T-cell (primary cell): ENCODE results near the gene TFF2. TPM values are rescaled to one million over a fixed set of nuclear protein-coding genes. Genes with fewer than 3 reads are reported as not detected.

Experiments used
- ATAC-seq, 4 experiments: fragments of 200-7000 bp in 3 of 4; fragments of 150-1000 bp in 1 of 4; cut with Tn5 transposase; replicated peaks in 1 of 4; 1 replicate in 3 of 4; 2 replicates in 1 of 4; pipeline ENCODE4 v1.10.0; 2021; ENCODE audit warnings: moderate library complexity in 3 of 4, mild to moderate bottlenecking in 2 of 4, moderate number of reproducible peaks in 1 of 4
- CTCF ChIA-PET, 2 donors: fragments of 300-600 bp; sonication (Branson Sonifier 250); formaldehyde crosslinking; loops; one replicate each; lab custom pipeline; 2022; ENCODE audit warnings: antibody characterized with exemption in 2 of 2; lab: Charles Lee
- POLR2A ChIA-PET, 2 donors: fragments of 300-600 bp; sonication (Branson Sonifier 250); formaldehyde crosslinking; loops; one replicate each; lab custom pipeline; 2022; ENCODE audit warnings: antibody characterized with exemption in 2 of 2; lab: Charles Lee
- DNase-seq, 35 experiments: peaks; one replicate each; pipeline versions ENCODE4 v3.0.0 to v3.0.0-alpha.2; 2013 to 2023
- H3K27ac ChIP-seq: one replicate; pipeline ENCODE4 v1.5.1; 2013; ENCODE audit warnings: low read length
- H3K27me3 ChIP-seq, 2 experiments: replicated peaks in 1 of 2; 1 replicate in 1 of 2; 2 replicates in 1 of 2; pipeline versions ENCODE4 v1.6.1 to v1.7.0; 2013; ENCODE audit warnings: low read length in 1 of 2, mixed read lengths in 1 of 2; ENCODE audit not compliant: control insufficient read depth in 2 of 2, insufficient read depth in 2 of 2; ENCODE audit errors: extremely low read depth in 1 of 2
- H3K36me3 ChIP-seq, 2 donors: 1 replicate in 1 of 2; 2 replicates in 1 of 2; pipeline versions ENCODE4 v1.6.1 to v1.7.0; 2013; ENCODE audit warnings: low read length in 1 of 2; ENCODE audit not compliant: control insufficient read depth in 2 of 2, insufficient read depth in 1 of 2; ENCODE audit errors: extremely low read depth in 1 of 2
- H3K4me1 ChIP-seq, 2 experiments: 1 replicate in 1 of 2; 2 replicates in 1 of 2; pipeline versions ENCODE4 v1.6.1 to v1.7.0; 2013; ENCODE audit warnings: low read length in 2 of 2, mixed read lengths in 1 of 2; ENCODE audit not compliant: insufficient read depth in 2 of 2, control insufficient read depth in 1 of 2; ENCODE audit errors: extremely low read depth in 1 of 2
- H3K4me3 ChIP-seq, 2 donors: 1 replicate in 1 of 2; 2 replicates in 1 of 2; pipeline versions ENCODE4 v1.5.1 to v1.7.0; 2013; ENCODE audit warnings: mild to moderate bottlenecking in 2 of 2, low read length in 1 of 2, moderate library complexity in 1 of 2; ENCODE audit not compliant: control insufficient read depth in 1 of 2; ENCODE audit errors: extremely low read depth in 1 of 2
- H3K9me3 ChIP-seq: 2 replicates; pipeline ENCODE4 v1.7.0; 2013
- H3K27ac Mint-ChIP-seq, 2 donors: one replicate each; pipeline ENCODE4 v1.8.0; 2020 to 2021; ENCODE audit warnings: mild to moderate bottlenecking in 2 of 2, mixed read lengths in 2 of 2
- H3K27me3 Mint-ChIP-seq, 2 donors: one replicate each; pipeline ENCODE4 v1.8.0; 2021 to 2022; ENCODE audit warnings: mixed read lengths in 2 of 2
- H3K36me3 Mint-ChIP-seq: one replicate; pipeline ENCODE4 v1.8.0; 2021; ENCODE audit warnings: mixed read lengths
- H3K4me1 Mint-ChIP-seq, 3 donors: one replicate each; pipeline ENCODE4 v1.8.0; 2020 to 2022; ENCODE audit warnings: mixed read lengths in 3 of 3, mild to moderate bottlenecking in 1 of 3
- H3K4me3 Mint-ChIP-seq, 3 donors: one replicate each; pipeline ENCODE4 v1.8.0; 2020 to 2022; ENCODE audit warnings: mild to moderate bottlenecking in 3 of 3, mixed read lengths in 3 of 3, moderate library complexity in 3 of 3
- H3K9me3 Mint-ChIP-seq, 3 donors: one replicate each; pipeline ENCODE4 v1.8.0; 2020 to 2022; ENCODE audit warnings: mixed read lengths in 3 of 3
- WGBS: methylation state at CpG from one replicate; pipeline ENCODE4 v1.1.5; 2013; ENCODE audit warnings: missing lambda C conversion rate; ENCODE audit not compliant: insufficient coverage; 5-methylcytosine and 5-hydroxymethylcytosine counted together
- total RNA-seq, 35 experiments: library from RNA in 6 of 35; stranded (reverse) in 6 of 35; fragments of 120-200 nt in 1 of 35; gene quantifications; one replicate each; pipeline versions ENCODE4 v1.2.1 to v1.2.4 and lab custom pipeline; 2013 to 2026

The TFF2 gene
- total RNA-seq, 5 donors from 2014 or later (not counting 1 experiment from before 2014, with no cell fraction given), result 0.38 TPM; not detected in 4

DNA sequence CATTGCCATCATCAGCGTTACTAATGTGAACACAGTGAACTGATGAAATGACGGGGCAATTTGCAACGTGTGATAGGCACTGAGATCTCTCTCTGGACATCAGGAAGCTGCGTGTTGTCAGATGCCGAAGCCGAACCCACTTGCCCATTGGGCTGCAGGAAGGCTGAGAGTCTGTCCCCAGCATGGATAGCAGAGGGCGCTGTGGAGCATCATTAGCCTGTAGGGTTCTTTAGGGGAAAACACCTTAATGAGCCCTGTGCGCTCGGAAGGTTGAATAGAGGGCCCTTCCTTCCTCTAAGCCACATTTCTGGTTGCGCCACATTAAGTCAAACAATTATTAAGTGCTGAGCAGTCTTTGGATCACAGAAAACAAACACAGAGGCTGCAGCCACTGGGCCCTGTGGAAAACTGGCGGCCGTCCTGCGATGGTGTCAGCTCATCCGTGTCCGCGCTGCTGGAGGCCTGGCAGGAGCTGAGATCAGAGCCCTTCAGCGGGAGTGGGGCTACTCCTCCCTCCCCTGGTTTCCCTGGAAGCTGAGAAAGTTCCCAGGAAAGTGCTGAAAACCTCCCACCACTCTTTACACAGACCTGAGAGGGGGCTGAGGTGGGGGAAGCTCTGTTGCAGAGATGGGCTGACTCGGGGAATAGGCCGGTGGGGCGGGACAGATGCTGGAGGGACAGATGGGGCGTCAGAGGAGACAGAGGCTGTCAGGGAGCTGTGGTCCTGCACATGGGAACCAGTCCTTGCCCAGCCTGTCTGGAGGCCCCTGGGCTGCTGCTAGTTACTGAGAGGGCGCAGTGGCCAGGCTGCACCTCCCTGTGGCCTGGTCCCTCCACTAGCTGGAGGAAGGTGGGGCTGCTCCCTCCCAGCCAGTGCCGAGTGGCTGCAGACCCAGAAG, 12.7 kb downstream of the TFF2 start:
- 58% methylated on average over 22 of the region's 23 CpGs for WGBS
- Mint-ChIP-seq H3K9me3 (no peaks in the 10 kb centered on the region), H3K27ac (peak overlapping the region; percentile 52), H3K36me3 (no peaks in the 10 kb centered on the region), H3K4me3 (peak overlapping the region in 2 of 3 donors; percentile 32 to 37), H3K4me1 (peaks cover 8 to 14% (median 10%) of the 10 kb centered on the region in 3 donors), H3K27me3 (peaks cover 0 to 2% of the 10 kb centered on the region in 2 donors)
- ATAC-seq, result peak; percentile 98 to 100 (median 99)
- CTCF ChIA-PET, result interaction anchor here (1.2 to 2.0 kb wide), 5 partner anchors 66 to 112 kb away, joined by 3 to 6 read pairs (median 4); partner anchors contain the start of gene UBASH3A (in 2 of the 2)
- no peak overlapping the region for H3K4me3 ChIP-seq
- peak; percentile 64 to 93 (median 82) for DNase-seq
- H3K36me3 ChIP-seq, result no peaks in the 10 kb centered on the region
- POLR2A ChIA-PET, result no interaction called here
- H3K27me3 ChIP-seq, result peaks cover 0 to 4% of the 10 kb centered on the region in 2 experiments
- H3K27ac ChIP-seq, result no peak overlapping the region
- no peaks in the 10 kb centered on the region for H3K9me3 ChIP-seq
- peaks cover 3 to 10% of the 10 kb centered on the region in 2 experiments for H3K4me1 ChIP-seq

DNA sequence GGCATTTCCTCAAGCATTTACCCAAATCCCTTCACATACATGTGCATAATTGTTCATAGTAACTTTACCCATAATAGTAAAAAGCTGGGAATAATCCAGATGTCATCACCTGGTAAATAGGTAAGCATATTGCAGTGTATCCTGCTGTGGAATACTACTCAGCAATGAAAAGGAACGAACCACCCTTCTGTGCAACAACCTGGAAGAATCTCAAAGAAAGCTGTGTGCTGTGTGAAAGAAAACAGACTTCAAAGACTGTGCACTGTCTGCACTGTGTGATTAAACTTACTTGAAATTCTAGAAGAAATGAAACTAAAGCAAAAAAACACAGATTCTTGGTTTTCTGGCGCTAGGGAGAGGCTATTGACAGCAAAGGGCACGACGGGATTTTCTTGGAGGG, 13.5 kb downstream of the TFF2 start:
- H3K36me3 ChIP-seq, result no peaks in the 10 kb centered on the region
- no peak for DNase-seq
- H3K4me3 Mint-ChIP-seq, result peak overlapping the region in 1 of 3 donors; percentile 32
- H3K36me3 Mint-ChIP-seq, result no peaks in the 10 kb centered on the region
- no peak overlapping the region for H3K27ac Mint-ChIP-seq
- peaks cover 0 to 5% (median 0%) of the 10 kb centered on the region in 3 donors for H3K9me3 Mint-ChIP-seq
- ATAC-seq, result no peak
- no peaks in the 10 kb centered on the region for H3K9me3 ChIP-seq
- H3K4me3 ChIP-seq, result no peak overlapping the region
- ChIA-PET CTCF (interaction anchor here (1.3 to 2.0 kb wide), 3 partner anchors 67 to 113 kb away, joined by 4 to 6 read pairs (median 4); partner anchors contain the start of gene UBASH3A (in 1 of the 2)), POLR2A (no interaction called here)
- H3K27me3 ChIP-seq, result peaks cover 0 to 10% of the 10 kb centered on the region in 2 experiments
- no CpG with 5 or more reads among the region's 4 CpGs for WGBS
- H3K27me3 Mint-ChIP-seq, result peaks cover 0 to 2% of the 10 kb centered on the region in 2 donors
- H3K4me1 ChIP-seq, result peaks cover 3 to 10% of the 10 kb centered on the region in 2 experiments
- peaks cover 8 to 14% (median 10%) of the 10 kb centered on the region in 3 donors for H3K4me1 Mint-ChIP-seq
- no peak overlapping the region for H3K27ac ChIP-seq

DNA sequence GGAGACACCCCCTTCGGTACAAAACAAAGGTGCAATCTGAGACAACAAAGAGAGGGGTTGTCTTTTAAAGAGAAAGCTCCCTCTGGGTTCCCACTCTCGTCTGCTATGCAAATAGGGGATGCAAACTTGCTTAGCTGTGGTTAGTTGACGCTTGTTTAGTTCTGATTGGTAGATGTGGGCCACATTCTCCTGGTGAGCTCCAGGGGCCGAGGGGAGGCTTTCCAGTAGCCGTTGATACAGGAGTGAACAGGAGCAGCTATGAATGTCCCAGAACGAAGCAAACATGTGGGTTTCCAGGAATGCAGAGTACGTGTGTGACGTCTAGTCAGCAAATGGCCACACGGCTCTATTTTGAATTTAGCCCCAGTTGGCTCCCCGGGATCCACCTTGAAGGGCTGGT, 14.7 kb downstream of the TFF2 start:
- ATAC-seq, result no peak
- no peaks in the 10 kb centered on the region for H3K36me3 ChIP-seq
- CTCF ChIA-PET, result interaction anchor here in 1 of 2 donors (0.6 to 0.8 kb wide), 2 partner anchors 191 to 1274 kb away, joined by 3 read pairs; no protein-coding TSS in a partner anchor

DNA sequence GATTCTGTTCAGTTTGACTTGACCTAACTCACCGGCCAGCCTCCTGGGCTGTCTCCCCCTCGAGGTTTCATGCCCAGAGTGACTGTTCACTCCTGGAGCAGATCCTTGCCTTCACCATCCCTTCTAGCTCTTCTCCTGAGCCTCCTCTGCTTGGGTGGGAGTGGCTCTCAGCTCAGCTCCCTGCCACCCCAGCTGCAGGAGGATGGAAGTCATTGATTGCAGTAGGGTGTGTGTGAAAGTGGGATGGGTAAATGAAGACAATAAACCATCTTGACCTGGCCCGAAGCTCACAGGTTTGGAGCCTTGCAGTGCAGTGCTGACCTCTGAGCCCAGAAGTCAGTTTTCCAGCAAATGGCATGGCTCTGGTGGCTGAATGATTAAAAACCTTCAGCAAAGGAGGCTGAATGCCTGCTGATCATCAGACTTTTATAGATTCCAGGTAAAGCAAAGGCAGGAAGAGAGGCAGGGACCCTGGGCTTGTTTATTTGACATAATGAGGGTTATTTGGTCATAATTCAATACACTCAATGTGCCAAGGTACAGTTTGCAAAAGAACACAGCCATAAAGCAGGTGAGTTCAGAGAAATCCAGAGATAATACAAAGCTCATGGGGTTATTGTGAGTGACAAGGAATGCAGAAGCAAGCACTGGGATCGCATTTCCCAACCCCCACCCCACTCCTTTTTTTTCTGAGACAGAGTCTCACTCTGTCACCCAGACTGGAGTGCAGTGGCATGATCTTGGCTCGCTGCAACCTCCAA, 18.1 kb downstream of the TFF2 start:
- DNase-seq (no peak), ATAC-seq (no peak)
- Mint-ChIP-seq H3K4me1 (peaks cover 3% of the 10 kb centered on the region in 3 donors), H3K27ac (no peak overlapping the region), H3K9me3 (peaks cover 7 to 23% (median 10%) of the 10 kb centered on the region in 3 donors), H3K36me3 (peaks cover 10% of the 10 kb centered on the region), H3K4me3 (no peak overlapping the region), H3K27me3 (peaks cover 3 to 8% of the 10 kb centered on the region in 2 donors)
- POLR2A ChIA-PET, result no interaction called here
- Histone ChIP-seq H3K9me3 (no peaks in the 10 kb centered on the region), H3K36me3 (no peaks in the 10 kb centered on the region), H3K4me1 (peaks cover 0 to 1% of the 10 kb centered on the region in 2 experiments), H3K27ac (no peak overlapping the region), H3K27me3 (peaks cover 0 to 12% of the 10 kb centered on the region in 2 experiments), H3K4me3 (no peak overlapping the region)
- CTCF ChIA-PET, result no interaction called here
- WGBS, result 58% methylated on average over 3 of the region's 5 CpGs

More for the DNA sequence above, 14.7 kb downstream of the TFF2 start:
- no peak overlapping the region for H3K27ac ChIP-seq
- H3K4me3 ChIP-seq, result no peak overlapping the region
- H3K4me1 ChIP-seq, result peaks cover 3 to 10% of the 10 kb centered on the region in 2 experiments
- Mint-ChIP-seq H3K4me1 (peaks cover 8 to 14% (median 10%) of the 10 kb centered on the region in 3 donors), H3K27me3 (peaks cover 3% of the 10 kb centered on the region in 2 donors), H3K9me3 (peaks cover 4 to 17% (median 7%) of the 10 kb centered on the region in 3 donors), H3K36me3 (peaks cover 9% of the 10 kb centered on the region), H3K27ac (no peak overlapping the region), H3K4me3 (no peak overlapping the region)
- 72% methylated on average over 9 of the region's 10 CpGs for WGBS
- H3K27me3 ChIP-seq, result peaks cover 0 to 12% of the 10 kb centered on the region in 2 experiments
- POLR2A ChIA-PET, result interaction anchor here in 1 of 2 donors (0.6 kb wide), 1 partner anchor 90 kb away, joined by 3 read pairs; no protein-coding TSS in a partner anchor
- H3K9me3 ChIP-seq, result no peaks in the 10 kb centered on the region
- no peak for DNase-seq

DNA sequence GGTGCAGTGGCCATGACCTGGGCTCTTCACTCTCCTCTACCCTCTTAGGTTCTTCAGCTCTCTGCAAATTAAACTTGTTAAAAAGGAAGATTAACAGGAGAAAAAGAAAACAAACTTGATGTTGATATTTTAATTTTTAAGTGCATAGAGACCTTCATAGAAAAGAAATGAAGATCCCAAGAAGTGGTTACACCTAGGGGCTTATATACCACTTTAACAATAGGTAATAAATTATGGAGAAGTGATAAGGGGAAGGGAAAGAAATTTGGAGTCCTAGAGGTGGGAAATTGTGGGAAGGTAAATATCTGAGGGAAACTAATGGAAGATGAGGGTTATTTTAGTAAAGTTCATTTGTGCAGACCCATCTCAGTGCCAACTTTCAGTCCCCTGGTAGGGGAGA, 19.1 kb downstream of the TFF2 start:
- no peak overlapping the region for H3K4me3 ChIP-seq
- no peaks in the 10 kb centered on the region for H3K4me1 ChIP-seq
- peaks cover 7 to 23% (median 10%) of the 10 kb centered on the region in 3 donors for H3K9me3 Mint-ChIP-seq
- no peaks in the 10 kb centered on the region for H3K36me3 ChIP-seq
- ATAC-seq, result no peak
- POLR2A ChIA-PET, result no interaction called here
- H3K9me3 ChIP-seq, result no peaks in the 10 kb centered on the region
- peaks cover 3 to 8% of the 10 kb centered on the region in 2 donors for H3K27me3 Mint-ChIP-seq
- DNase-seq, result no peak
- H3K27ac Mint-ChIP-seq, result no peak overlapping the region
- peaks cover 10% of the 10 kb centered on the region for H3K36me3 Mint-ChIP-seq
- CTCF ChIA-PET, result no interaction called here
- no peak overlapping the region for H3K4me3 Mint-ChIP-seq
- peaks cover 0 to 12% of the 10 kb centered on the region in 2 experiments for H3K27me3 ChIP-seq
- no peaks in the 10 kb centered on the region for H3K4me1 Mint-ChIP-seq
- H3K27ac ChIP-seq, result no peak overlapping the region
